ENCODE measurements around the gene NALCN. TPM values are rescaled to one million over a fixed set of nuclear protein-coding genes. Genes with fewer than 3 reads are reported as not detected.

Gene NALCN
- total and polyA plus RNA-seq, 10 of the 15 experiments (the other 5 are each of a cell fraction or from before 2014, with no cell fraction given), result under 0.01 TPM; not detected in 9

- Histone ChIP-seq H3K9ac (ENCODE audit: control insufficient read depth, insufficient read depth, low read length) (no peak overlapping the region), H3K4me3 (no peak overlapping the region), H3K36me3 (ENCODE audit: control insufficient read depth in 2 of 2, insufficient read depth in 2 of 2, low read length in 1 of 2) (no peaks in the 10 kb centered on the region), H3K27ac (ENCODE audit: control insufficient read depth, insufficient read depth) (no peak overlapping the region), H3K79me2 (ENCODE audit: control insufficient read depth, insufficient read depth, low read length) (no peaks in the 10 kb centered on the region), H3K9me3 (replicated peaks; ENCODE audit: control insufficient read depth, insufficient read depth, low read length) (no peaks in the 10 kb centered on the region), H3K4me2 (ENCODE audit: control insufficient read depth, insufficient read depth) (no peak overlapping the region), H4K20me1 (ENCODE audit: control insufficient read depth, insufficient read depth) (no peaks in the 10 kb centered on the region), H2AFZ (ENCODE audit: control insufficient read depth, low read depth, low read length) (no peak overlapping the region), H3K4me1 (ENCODE audit: control insufficient read depth, insufficient read depth, low read length) (no peaks in the 10 kb centered on the region), H3K27me3 (replicated peaks in 1 of 2; ENCODE audit: control insufficient read depth in 2 of 2, insufficient read depth in 2 of 2, low read length in 1 of 2) (no peaks in the 10 kb centered on the region)
- intact Hi-C loops (cut with micrococcal nuclease; ENCODE audit: unreplicated experiment), result no loop called here
- ChIA-PET RAD21 (ENCODE audit: unreplicated experiment) (no interaction called here), CTCF (no interaction called here), SMC1A (ENCODE audit: uncharacterized antibody, unreplicated experiment) (no interaction called here), POLR2A (no interaction called here)
- 23% methylated on average over 6 of the region's 6 CpGs for WGBS (ENCODE audit: insufficient coverage, insufficient replicate concordance, low lambda C conversion rate, missing lambda C conversion rate)
- DNase-seq (ENCODE audit: low read depth, low spot score) (no peak), ATAC-seq (no peak), FAIRE-seq (no peak)
- TF ChIP-seq STAT3 (IDR thresholded peaks at IDR 0.05; ENCODE audit: low read depth, low read length) (no peak), IRF5 (IDR thresholded peaks at IDR 0.05; ENCODE audit: borderline replicate concordance) (no peak), NR2F1 (conservative IDR thresholded peaks at IDR 0.05) (no peak), ZNF384 (IDR thresholded peaks at IDR 0.05; ENCODE audit: borderline replicate concordance, low read depth, low read length) (no peak), POU2F2 (IDR thresholded peaks at IDR 0.05; ENCODE audit: borderline replicate concordance, low read depth, low read length) (no peak)
- in situ Hi-C loops (cut with MboI), result no loop called here
- BruUV-seq (replicated peaks), result no TSS peak
These were observed 8.3 kb upstream of the NALCN start for GRCh38 chr13:101424381-101425155.

- Histone ChIP-seq H3K4me1 (ENCODE audit: control insufficient read depth, insufficient read depth, low read length) (no peaks in the 10 kb centered on the region), H3K27me3 (replicated peaks in 1 of 2; ENCODE audit: control insufficient read depth in 2 of 2, insufficient read depth in 2 of 2, low read length in 1 of 2) (no peaks in the 10 kb centered on the region), H3K4me3 (no peak overlapping the region), H3K27ac (ENCODE audit: control insufficient read depth, insufficient read depth) (no peak overlapping the region), H2AFZ (ENCODE audit: control insufficient read depth, low read depth, low read length) (no peak overlapping the region), H3K4me2 (ENCODE audit: control insufficient read depth, insufficient read depth) (no peak overlapping the region), H4K20me1 (ENCODE audit: control insufficient read depth, insufficient read depth) (no peaks in the 10 kb centered on the region), H3K9me3 (replicated peaks; ENCODE audit: control insufficient read depth, insufficient read depth, low read length) (no peaks in the 10 kb centered on the region), H3K79me2 (ENCODE audit: control insufficient read depth, insufficient read depth, low read length) (no peaks in the 10 kb centered on the region), H3K36me3 (ENCODE audit: control insufficient read depth in 2 of 2, insufficient read depth in 2 of 2, low read length in 1 of 2) (no peaks in the 10 kb centered on the region), H3K9ac (ENCODE audit: control insufficient read depth, insufficient read depth, low read length) (no peak overlapping the region)
- BruUV-seq (replicated peaks), result no TSS peak
- ATAC-seq (no peak), DNase-seq (ENCODE audit: low read depth, low spot score) (no peak), FAIRE-seq (no peak)
- ChIA-PET POLR2A (no interaction called here), SMC1A (ENCODE audit: uncharacterized antibody, unreplicated experiment) (no interaction called here), RAD21 (ENCODE audit: unreplicated experiment) (no interaction called here), CTCF (no interaction called here)
- intact Hi-C loops (cut with micrococcal nuclease; ENCODE audit: unreplicated experiment), result no loop called here
- in situ Hi-C loops (cut with MboI), result no loop called here
- WGBS (ENCODE audit: insufficient coverage, insufficient replicate concordance, low lambda C conversion rate, missing lambda C conversion rate), result 0% methylated on average over 2 of the region's 2 CpGs
- TF ChIP-seq TCF3 (IDR thresholded peaks at IDR 0.05; ENCODE audit: borderline replicate concordance, insufficient read depth, low read depth, low read length), result no peak
- TF ChIP-seq NFYA (IDR thresholded peaks at IDR 0.05; ENCODE audit: borderline replicate concordance, low read depth, low read length), result no peak
- no peak for TF ChIP-seq PKNOX1 (IDR thresholded peaks at IDR 0.05)
- no peak for TF ChIP-seq EZH2 (IDR thresholded peaks at IDR 0.05; ENCODE audit: borderline replicate concordance, control insufficient read depth, low read depth, low read length)
- TF ChIP-seq RELB (IDR thresholded peaks at IDR 0.05; ENCODE audit: low read depth), result no peak
- no peak for TF ChIP-seq KLF5 (IDR thresholded peaks at IDR 0.05; ENCODE audit: partially characterized antibody)
- TF ChIP-seq ZZZ3 (IDR thresholded peaks at IDR 0.05; ENCODE audit: control insufficient read depth, insufficient read length, low read depth), result no peak
- TF ChIP-seq TBL1XR1 (IDR thresholded peaks at IDR 0.05; ENCODE audit: low read depth, low read length), result no peak
- no peak for TF ChIP-seq RAD51 (IDR thresholded peaks at IDR 0.05)
These were observed 7.6 kb upstream of the NALCN start for GRCh38 chr13:101423872-101424271.
